H1 (cell line): ENCODE data around the gene CCDC124. TPM values are rescaled to one million over a fixed set of nuclear protein-coding genes. Genes with fewer than 3 reads are reported as not detected.

Experiments used
- CTCF ChIA-PET: fragments of 300-600 bp; sonication (Branson Sonifier 250); formaldehyde crosslinking; loops from one replicate; lab custom pipeline; 2021; ENCODE audit not compliant: partially characterized antibody; lab: Charles Lee
- POLR2A ChIA-PET: fragments of 300-600 bp; sonication (Branson Sonifier 250); formaldehyde crosslinking; loops from one replicate; lab custom pipeline; 2021; ENCODE audit warnings: inconsistent platforms; ENCODE audit not compliant: partially characterized antibody; lab: Charles Lee
- DNase-seq, 2 experiments: peaks; one replicate each; pipeline versions ENCODE4 v3.0.0 to v3.0.0-alpha.2; 2010 to 2022; ENCODE audit warnings: low spot score in 2 of 2, low read depth in 1 of 2, mixed read lengths in 1 of 2
- FAIRE-seq: peaks from 2 replicates; lab custom pipeline; 2011; peaks lifted over from hg19 to GRCh38; lab: Jason Lieb, UNC
- H2AFZ ChIP-seq: 2 replicates; pipeline ENCODE4 v1.8.1; 2012; ENCODE audit warnings: low read length, inconsistent platforms
- H2AK5ac ChIP-seq: 2 replicates; pipeline ENCODE4 v1.6.1; 2013; ENCODE audit warnings: low read depth, low read length
- H2BK120ac ChIP-seq: replicated peaks from 2 replicates; pipeline ENCODE3; 2013; ENCODE audit warnings: low read depth, low read length, inconsistent platforms
- H2BK12ac ChIP-seq: 2 replicates; pipeline ENCODE4 v1.6.1; 2013; ENCODE audit warnings: low read depth, low read length
- H2BK15ac ChIP-seq: 2 replicates; pipeline ENCODE4 v1.6.1; 2013; ENCODE audit warnings: low read length
- H2BK20ac ChIP-seq: 2 replicates; pipeline ENCODE4 v1.6.1; 2013; ENCODE audit warnings: low read length
- H2BK5ac ChIP-seq: 2 replicates; pipeline ENCODE4 v1.6.1; 2013; ENCODE audit warnings: low read depth, low read length
- H3K14ac ChIP-seq: 2 replicates; pipeline ENCODE4 v1.6.1; 2013; ENCODE audit warnings: inconsistent platforms; ENCODE audit not compliant: insufficient read length
- H3K18ac ChIP-seq: 2 replicates; pipeline ENCODE4 v1.6.1; 2013; ENCODE audit warnings: low read length; ENCODE audit errors: extremely low read depth
- H3K23ac ChIP-seq: 2 replicates; pipeline ENCODE4 v1.6.1; 2013; ENCODE audit warnings: inconsistent platforms; ENCODE audit not compliant: insufficient read length
- H3K23me2 ChIP-seq: 2 replicates; pipeline ENCODE4 v1.6.1; 2013; ENCODE audit warnings: low read depth, low read length
- H3K27ac ChIP-seq: 2 replicates; pipeline ENCODE4 v1.6.1; 2011; ENCODE audit warnings: low read depth, low read length, inconsistent platforms
- H3K27me3 ChIP-seq, 4 experiments: replicated peaks in 1 of 4; 1 replicate in 1 of 4; 2 replicates in 3 of 4; pipeline versions ENCODE4 v1.6.1 to v1.8.1; 2011 to 2013; ENCODE audit warnings: low read length in 3 of 4, mild to moderate bottlenecking in 3 of 4, inconsistent platforms in 2 of 4, mixed read lengths in 2 of 4, moderate library complexity in 1 of 4; ENCODE audit not compliant: control insufficient read depth in 3 of 4, insufficient read depth in 3 of 4; ENCODE audit errors: extremely low read depth in 1 of 4
- H3K36me3 ChIP-seq, 4 experiments: 2 replicates each; pipeline versions ENCODE4 v1.6.1 to v1.8.1; 2011 to 2013; ENCODE audit warnings: mild to moderate bottlenecking in 4 of 4, low read length in 3 of 4, moderate library complexity in 2 of 4, control low read depth in 1 of 4, inconsistent platforms in 1 of 4; ENCODE audit not compliant: insufficient read depth in 4 of 4, control insufficient read depth in 2 of 4
- H3K4ac ChIP-seq: replicated peaks from 2 replicates; pipeline ENCODE3; 2013; ENCODE audit warnings: low read length, low read depth, mixed read lengths, inconsistent platforms; ENCODE audit not compliant: insufficient read length
- H3K4me1 ChIP-seq, 4 experiments: replicated peaks in 1 of 4; 1 replicate in 1 of 4; 2 replicates in 3 of 4; pipeline versions ENCODE4 v1.6.1 to v1.8.1; 2011 to 2013; ENCODE audit warnings: low read length in 3 of 4, inconsistent platforms in 2 of 4, mixed read lengths in 1 of 4; ENCODE audit not compliant: insufficient read depth in 4 of 4, control insufficient read depth in 3 of 4
- H3K4me2 ChIP-seq, 2 experiments: 2 replicates each; pipeline versions ENCODE4 v1.6.1 to v1.8.1; 2011 to 2013; ENCODE audit warnings: low read depth in 2 of 2, low read length in 2 of 2, control low read depth in 1 of 2, inconsistent platforms in 1 of 2, mild to moderate bottlenecking in 1 of 2; ENCODE audit not compliant: insufficient read depth in 1 of 2
- H3K4me3 ChIP-seq, 4 experiments: fragments of 200-600, 300-600 bp in 1 of 4; sonication (generic), shearing (Covaris generic), sonication (Bioruptor Twin) in 1 of 4; 2 replicates each; pipeline versions ENCODE4 v1.5.1 to v1.8.1; 2011 to 2016; ENCODE audit warnings: low read length in 4 of 4, low read depth in 3 of 4, control low read depth in 2 of 4, inconsistent platforms in 2 of 4, mild to moderate bottlenecking in 2 of 4, mixed read lengths in 1 of 4, moderate library complexity in 1 of 4; ENCODE audit not compliant: insufficient read depth in 2 of 4; ENCODE audit errors: extremely low read depth in 1 of 4
- H3K56ac ChIP-seq: replicated peaks from 2 replicates; pipeline ENCODE3; 2013; ENCODE audit warnings: low read depth, mild to moderate bottlenecking, mixed read lengths, low read length, inconsistent platforms; ENCODE audit not compliant: insufficient read length
- H3K79me1 ChIP-seq: 2 replicates; pipeline ENCODE4 v1.6.1; 2013; ENCODE audit warnings: low read depth, low read length, control low read depth
- H3K79me2 ChIP-seq, 2 experiments: 2 replicates each; pipeline versions ENCODE4 v1.6.1 to v1.8.1; 2012 to 2013; ENCODE audit warnings: low read length in 2 of 2, mild to moderate bottlenecking in 2 of 2, inconsistent platforms in 1 of 2; ENCODE audit not compliant: insufficient read depth in 2 of 2, control insufficient read depth in 1 of 2
- H3K9ac ChIP-seq, 4 experiments: replicated peaks in 1 of 4; 1 replicate in 1 of 4; 2 replicates in 3 of 4; pipeline versions ENCODE4 v1.6.1 to v1.8.1; 2011 to 2013; ENCODE audit warnings: low read depth in 3 of 4, low read length in 3 of 4, control low read depth in 2 of 4, mild to moderate bottlenecking in 2 of 4, moderate library complexity in 2 of 4, inconsistent platforms in 1 of 4; ENCODE audit errors: extremely low read depth in 1 of 4
- H3K9me3 ChIP-seq, 2 experiments: 2 replicates each; pipeline versions ENCODE4 v1.6.1 to v1.8.1; 2012 to 2013; ENCODE audit warnings: mild to moderate bottlenecking in 2 of 2, moderate library complexity in 2 of 2, control low read depth in 1 of 2, inconsistent platforms in 1 of 2, low read depth in 1 of 2, low read length in 1 of 2, mixed read lengths in 1 of 2; ENCODE audit not compliant: insufficient read depth in 2 of 2
- H4K20me1 ChIP-seq, 2 experiments: replicated peaks in 1 of 2; 2 replicates each; pipeline versions ENCODE3 to v1.8.1; 2011 to 2013; ENCODE audit warnings: inconsistent platforms in 2 of 2, low read length in 2 of 2, mild to moderate bottlenecking in 1 of 2; ENCODE audit not compliant: insufficient read depth in 2 of 2, control insufficient read depth in 1 of 2
- H4K5ac ChIP-seq: 2 replicates; pipeline ENCODE4 v1.6.1; 2013; ENCODE audit warnings: low read length, low read depth, mixed read lengths, inconsistent platforms; ENCODE audit not compliant: insufficient read length
- H4K8ac ChIP-seq: 2 replicates; pipeline ENCODE4 v1.8.0; 2013; ENCODE audit warnings: mild to moderate bottlenecking, moderate library complexity, low read length, inconsistent platforms; ENCODE audit not compliant: insufficient read depth; ENCODE audit errors: extremely low read depth
- H4K91ac ChIP-seq: replicated peaks from 2 replicates; pipeline ENCODE3; 2013; ENCODE audit warnings: low read length, mixed read lengths, inconsistent platforms; ENCODE audit not compliant: insufficient read length
- EGR1 ChIP-seq: IDR thresholded peaks from 2 replicates; pipeline ENCODE4 v1.6.1; 2011; ENCODE audit warnings: low read depth, low read length, borderline replicate concordance
- NRF1 ChIP-seq: IDR thresholded peaks from 2 replicates; pipeline ENCODE4 v1.6.1; 2011; ENCODE audit warnings: mild to moderate bottlenecking, low read depth, low read length, improper control_type of control experiment
- SAP30 ChIP-seq: fragments of 300-600 bp; sonication (generic); IDR thresholded peaks from 2 replicates; pipeline ENCODE4 v1.7.1; 2012; ENCODE audit warnings: low read length, moderate library complexity, mild to moderate bottlenecking, inconsistent platforms; ENCODE audit not compliant: insufficient read depth, insufficient replicate concordance
- SIN3A ChIP-seq, 2 experiments: IDR thresholded peaks in 1 of 2; conservative IDR thresholded peaks in 1 of 2; 2 replicates each; pipeline ENCODE4 v1.6.1; 2011 to 2012; ENCODE audit warnings: low read length in 2 of 2, improper control_type of control experiment in 1 of 2, low read depth in 1 of 2, mild to moderate bottlenecking in 1 of 2
- SRF ChIP-seq: IDR thresholded peaks from 2 replicates; pipeline ENCODE4 v1.6.1; 2011; ENCODE audit warnings: mild to moderate bottlenecking, low read depth, low read length, moderate library complexity
- WGBS, 2 experiments: shearing (Covaris generic) in 1 of 2; methylation state at CpG; one replicate each; pipeline versions ENCODE4 v1.1.6 to v1.1.7; 2013 to 2015; ENCODE audit warnings: low lambda C conversion rate in 2 of 2, mixed read lengths in 2 of 2, inconsistent platforms in 1 of 2, low coverage in 1 of 2, missing lambda C conversion rate in 1 of 2; ENCODE audit not compliant: insufficient replicate concordance in 2 of 2, insufficient coverage in 1 of 2, insufficient read length in 1 of 2; ENCODE audit errors: extremely low coverage in 1 of 2, missing lambda C conversion rate in 1 of 2; 5-methylcytosine and 5-hydroxymethylcytosine counted together
- polyA plus RNA-seq, 7 experiments: library from polyadenylated mRNA; depleted of rRNA in 3 of 7; stranded (reverse) in 5 of 7; unstranded in 2 of 7; fragments of >200 nt in 5 of 7; fragments of 200-250 nt in 2 of 7; gene quantifications; 1 replicate in 5 of 7; 2 replicates in 1 of 7; 4 replicates in 1 of 7; pipeline versions ENCODE4 v1.2.1 to v1.2.3, GENCODE V29; 2011 to 2013; ENCODE audit warnings: missing spikeins in 2 of 7, mixed read lengths in 2 of 7
- total RNA-seq: library from RNA; stranded (reverse); fragmentation: NEBNext Ultra II Directional; extraction: Animal tissue kit (Norgen Biotek cat#: 25700); gene quantifications from 2 replicates; pipeline ENCODE4 v1.2.1, GENCODE V29; 2021

The CCDC124 gene
- total and polyA plus RNA-seq, 2 of the 8 experiments (the other 6 are each of a cell fraction or from before 2014, with no cell fraction given) = 95.2 to 103 TPM

GRCh38 chr19:17893766-17894165 lies 39.0 kb upstream of the CCDC124 start:
- Histone ChIP-seq H4K20me1 (peaks cover 0 to 1% of the 10 kb centered on the region in 2 experiments), H4K91ac (no peak overlapping the region), H2BK5ac (no peak overlapping the region), H3K79me2 (no peaks in the 10 kb centered on the region), H3K4me3 (no peak overlapping the region), H2AFZ (no peak overlapping the region), H2BK12ac (no peak overlapping the region), H3K9me3 (no peaks in the 10 kb centered on the region; a peak in 1 of 4 replicates), H2AK5ac (no peak overlapping the region), H2BK20ac (no peak overlapping the region), H3K4me1 (no peaks in the 10 kb centered on the region; a peak in 2 of 7 replicates), H3K79me1 (no peaks in the 10 kb centered on the region), H3K56ac (no peak overlapping the region), H3K9ac (no peak overlapping the region), H3K4ac (no peak overlapping the region), H2BK15ac (no peak overlapping the region), H3K4me2 (no peak overlapping the region), H3K27ac (no peak overlapping the region), H3K18ac (no peak overlapping the region), H4K5ac (no peak overlapping the region), H3K23me2 (no peaks in the 10 kb centered on the region), H4K8ac (no peak overlapping the region), H3K27me3 (no peaks in the 10 kb centered on the region), H3K23ac (no peak overlapping the region), H3K36me3 (no peaks in the 10 kb centered on the region), H2BK120ac (no peak overlapping the region), H3K14ac (no peak overlapping the region)
- TF ChIP-seq NRF1 = no peak
- no peak for TF ChIP-seq SIN3A (conservative IDR thresholded peaks at IDR 0.05 in 1 of 2, IDR thresholded peaks at IDR 0.05 in 1 of 2; ENCODE audit: low read depth in 1 of 2, low read length in 2 of 2)
- TF ChIP-seq EGR1 = no peak
- no peak for TF ChIP-seq SAP30
- no peak for TF ChIP-seq SRF
- CTCF ChIA-PET = no interaction called here
- DNase-seq (no peak), FAIRE-seq (no peak)
- POLR2A ChIA-PET = interaction anchor here (0.9 kb wide), 1 partner anchor 34 kb away, joined by 3 read pairs; the partner anchor contains the start of gene RPL18A
- 91% methylated on average over 9 of the region's 9 CpGs; no CpG with 5 or more reads in 1 of the 2 experiments for WGBS, 2 experiments
